Smooth muscle cell (in vitro differentiated cells): ENCODE data around the gene ADAMTS6. TPM values are rescaled to one million over a fixed set of nuclear protein-coding genes. Genes with fewer than 3 reads are reported as not detected.
A peak's percentile ranks its signal among the peaks of the same experiment; 100 is the strongest.

Experiments used
- DNase-seq: peaks from one replicate; lab custom pipeline; 2025; ENCODE audit not compliant: unreplicated experiment; lab: John Stamatoyannopoulos, UW
- H2AFZ ChIP-seq: fragments of 200-600 bp; sonication (generic); 2 replicates; pipeline ENCODE4 v1.6.0; 2016; ENCODE audit warnings: antibody characterized with exemption, low read depth, mild to moderate bottlenecking
- H3F3A ChIP-seq: fragments of 200-600 bp; sonication (generic); 2 replicates; pipeline ENCODE4 v1.6.0; 2017; ENCODE audit warnings: antibody characterized with exemption, low read depth
- H3K27ac ChIP-seq: fragments of 200-600 bp; sonication (generic); 2 replicates; pipeline ENCODE4 v1.5.1; 2016; ENCODE audit warnings: low read depth, mild to moderate bottlenecking
- H3K27me3 ChIP-seq: fragments of 200-600 bp; sonication (generic); 2 replicates; pipeline ENCODE4 v1.6.1; 2016; ENCODE audit warnings: low read depth, mild to moderate bottlenecking
- H3K36me3 ChIP-seq: fragments of 200-600 bp; sonication (generic); 2 replicates; pipeline ENCODE4 v1.5.1; 2016; ENCODE audit warnings: low read depth
- H3K4me1 ChIP-seq: fragments of 200-600 bp; sonication (generic); 2 replicates; pipeline ENCODE4 v1.5.1; 2016; ENCODE audit warnings: low read depth
- H3K4me2 ChIP-seq: fragments of 200-600 bp; sonication (generic); 2 replicates; pipeline ENCODE4 v1.6.0; 2016; ENCODE audit warnings: mild to moderate bottlenecking
- H3K4me3 ChIP-seq: fragments of 200-600 bp; sonication (generic); 2 replicates; pipeline ENCODE4 v1.5.1; 2016; ENCODE audit warnings: mild to moderate bottlenecking
- H3K79me2 ChIP-seq: fragments of 200-600 bp; sonication (generic); 2 replicates; pipeline ENCODE4 v1.6.0; 2016; ENCODE audit warnings: low read depth, mild to moderate bottlenecking
- H3K9ac ChIP-seq: fragments of 200-600 bp; sonication (generic); 2 replicates; pipeline ENCODE4 v1.6.0; 2016; ENCODE audit warnings: low read depth
- H3K9me3 ChIP-seq: fragments of 200-600 bp; sonication (generic); replicated peaks from 2 replicates; pipeline ENCODE4 v1.5.1; 2016; ENCODE audit warnings: low read depth
- H4K20me1 ChIP-seq: fragments of 200-600 bp; sonication (generic); 2 replicates; pipeline ENCODE4 v1.6.0; 2016; ENCODE audit warnings: low read depth
- CTCF ChIP-seq: fragments of 200-600 bp; sonication (generic); IDR thresholded peaks from 2 replicates; pipeline ENCODE4 v1.5.1; 2017; ENCODE audit warnings: borderline replicate concordance, mild to moderate bottlenecking, antibody characterized with exemption; ENCODE audit not compliant: insufficient read depth, poor library complexity, severe bottlenecking
- WGBS: methylation state at CpG from one replicate; pipeline ENCODE4 v1.1.7; 2016; ENCODE audit warnings: low lambda C conversion rate; 5-methylcytosine and 5-hydroxymethylcytosine counted together
- polyA plus RNA-seq: library from polyadenylated mRNA; unstranded; fragments of >200 nt; fragmentation: Nextera tagmentation; extraction: Ambion mirVana; gene quantifications from 2 replicates; pipeline ENCODE4 v1.2.1, GENCODE V29; 2016
- total RNA-seq: library from RNA; depleted of rRNA; stranded (reverse); fragments of >200 nt; gene quantifications from 2 replicates; pipeline ENCODE4 v1.2.3, GENCODE V29; 2014

Gene ADAMTS6
- total and polyA plus RNA-seq, 2 experiments from 2014 or later, result 5.9 to 111 TPM

- no peaks in the 10 kb centered on the region for H3K79me2 ChIP-seq
Measured at GRCh38 chr5:65194871-65195270, 286.8 kb downstream of the ADAMTS6 start.

DNA sequence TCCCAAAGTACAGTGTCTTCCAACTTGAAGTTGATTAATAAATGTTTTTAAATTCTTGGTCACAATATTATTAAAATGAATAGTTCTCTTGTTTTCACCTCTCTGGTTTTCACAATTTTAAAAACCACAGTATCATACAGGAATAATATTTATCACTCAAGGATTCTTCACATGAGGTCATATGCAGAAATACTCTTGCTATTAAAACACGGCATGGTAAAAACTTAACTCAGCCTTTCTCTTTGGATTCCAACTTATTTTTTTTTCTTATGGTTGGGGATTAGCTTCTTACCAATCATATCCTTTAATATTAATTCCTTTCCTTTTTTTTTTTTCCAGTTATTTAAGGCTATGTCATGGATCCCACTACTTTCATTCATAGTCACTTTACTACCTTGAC, 289.4 kb downstream of the ADAMTS6 start:
- WGBS, result 84% methylated on average over 1 of the region's 1 CpG
- Histone ChIP-seq H2AFZ (no peak overlapping the region), H3K36me3 (peaks cover 9% of the 10 kb centered on the region), H3K4me1 (peaks cover 8% of the 10 kb centered on the region), H3K27ac (peak overlapping the region; percentile 90), H4K20me1 (no peaks in the 10 kb centered on the region), H3K27me3 (no peaks in the 10 kb centered on the region), H3K79me2 (no peaks in the 10 kb centered on the region), H3K4me2 (no peak overlapping the region), H3F3A (peaks cover 6% of the 10 kb centered on the region), H3K4me3 (no peak overlapping the region), H3K9ac (no peak overlapping the region), H3K9me3 (no peaks in the 10 kb centered on the region)
- no peak for TF ChIP-seq CTCF
- DNase-seq, result no peak

More at GRCh38 chr5:65194871-65195270, 286.8 kb downstream of the ADAMTS6 start:
- Histone ChIP-seq H2AFZ (no peak overlapping the region), H3K4me3 (no peak overlapping the region), H3K36me3 (peaks cover 9% of the 10 kb centered on the region), H4K20me1 (no peaks in the 10 kb centered on the region), H3F3A (peaks cover 6% of the 10 kb centered on the region), H3K27me3 (no peaks in the 10 kb centered on the region), H3K4me2 (no peak overlapping the region), H3K4me1 (peaks cover 16% of the 10 kb centered on the region), H3K27ac (no peak overlapping the region), H3K9me3 (no peaks in the 10 kb centered on the region), H3K9ac (no peak overlapping the region)
- DNase-seq, result no peak
- 91% methylated on average over 2 of the region's 2 CpGs for WGBS
- no peak for TF ChIP-seq CTCF

- H3K4me3 ChIP-seq, result no peak overlapping the region
- no peak for TF ChIP-seq CTCF
- no peaks in the 10 kb centered on the region for H4K20me1 ChIP-seq
- no peak overlapping the region for H2AFZ ChIP-seq
- H3K4me2 ChIP-seq, result peak overlapping the region; percentile 34
- H3K79me2 ChIP-seq, result no peaks in the 10 kb centered on the region
- H3K36me3 ChIP-seq, result peaks cover 9% of the 10 kb centered on the region
- H3K4me1 ChIP-seq, result peaks cover 8% of the 10 kb centered on the region
- DNase-seq, result no peak
- H3K9ac ChIP-seq, result peak overlapping the region; percentile 47
- H3F3A ChIP-seq, result peaks cover 6% of the 10 kb centered on the region
- H3K27me3 ChIP-seq, result no peaks in the 10 kb centered on the region
- peak overlapping the region; percentile 90 for H3K27ac ChIP-seq
- H3K9me3 ChIP-seq, result no peaks in the 10 kb centered on the region
Measured at GRCh38 chr5:65191554-65192135, 290.1 kb downstream of the ADAMTS6 start.

DNA sequence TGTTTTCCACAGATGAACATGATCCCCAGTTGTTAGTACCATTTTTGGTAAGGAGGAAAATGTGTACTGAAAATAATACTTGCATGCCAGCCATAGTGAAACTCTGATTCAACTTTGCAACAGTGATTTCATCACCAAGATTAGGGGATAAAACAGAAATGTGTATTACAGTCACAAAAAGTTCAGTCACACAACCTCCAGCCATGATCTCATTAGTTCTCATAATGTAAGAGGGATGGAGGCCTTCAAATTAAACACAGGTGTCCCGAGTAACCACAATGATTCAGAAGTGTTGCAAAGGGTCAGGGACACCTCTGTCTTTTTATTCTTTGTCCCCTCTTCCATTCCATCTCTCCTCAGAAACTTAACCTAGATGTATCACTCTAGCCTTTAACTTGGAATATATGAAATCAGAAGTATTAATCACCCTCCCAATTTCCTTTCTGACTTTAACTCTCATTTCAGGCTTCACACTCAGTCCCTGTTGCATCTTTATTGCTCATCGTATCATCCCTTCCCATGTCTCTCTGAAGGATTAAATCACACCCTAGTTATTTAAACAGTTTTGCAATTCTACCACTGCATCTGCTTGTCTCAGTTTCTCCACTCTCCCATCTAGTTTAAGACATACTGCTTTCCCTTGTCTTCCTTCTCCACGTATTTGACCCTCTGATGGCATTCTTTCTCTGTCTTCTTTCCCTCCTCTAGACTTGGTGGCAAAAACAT, 291.2 kb downstream of the ADAMTS6 start:
- H3K4me1 ChIP-seq, result peaks cover 12% of the 10 kb centered on the region
- H4K20me1 ChIP-seq, result no peaks in the 10 kb centered on the region
- no peaks in the 10 kb centered on the region for H3K9me3 ChIP-seq
- no peak overlapping the region for H3K4me3 ChIP-seq
- peaks cover 6% of the 10 kb centered on the region for H3F3A ChIP-seq
- H3K9ac ChIP-seq, result peak overlapping the region; percentile 47
- H3K79me2 ChIP-seq, result no peaks in the 10 kb centered on the region
- DNase-seq, result no peak
- H3K36me3 ChIP-seq, result peaks cover 4% of the 10 kb centered on the region
- TF ChIP-seq CTCF, result no peak
- peak overlapping the region; percentile 47 for H3K4me2 ChIP-seq
- no peaks in the 10 kb centered on the region for H3K27me3 ChIP-seq
- H2AFZ ChIP-seq, result no peak overlapping the region
- WGBS, result 25% methylated on average over 3 of the region's 3 CpGs
- H3K27ac ChIP-seq, result peak overlapping the region; percentile 90
